Pons (tissue), 1 donor: ENCODE results near the gene LAS1L.
"Not testable (repeated sequence)": the region's sequence is repeated elsewhere in the genome, so short reads cannot be mapped to it uniquely, and the experiment has no call there.

ENCODE experiments used
- DNase-seq: peaks from one replicate; pipeline ENCODE4 v3.0.0-alpha.2; 2016; ENCODE audit warnings: low spot score

Gene LAS1L

GRCh38 chrX:65534450-65535292 is at the start of gene LAS1L:
LAS1L (minus strand) TSS chrX:65534787; CDS start chrX:65534715, 72 bp downstream.
- peak; percentile 92 for DNase-seq

- DNase-seq, result no peak
Observed at GRCh38 chrX:65582450-65583082, 48.0 kb upstream of the LAS1L start.

DNA sequence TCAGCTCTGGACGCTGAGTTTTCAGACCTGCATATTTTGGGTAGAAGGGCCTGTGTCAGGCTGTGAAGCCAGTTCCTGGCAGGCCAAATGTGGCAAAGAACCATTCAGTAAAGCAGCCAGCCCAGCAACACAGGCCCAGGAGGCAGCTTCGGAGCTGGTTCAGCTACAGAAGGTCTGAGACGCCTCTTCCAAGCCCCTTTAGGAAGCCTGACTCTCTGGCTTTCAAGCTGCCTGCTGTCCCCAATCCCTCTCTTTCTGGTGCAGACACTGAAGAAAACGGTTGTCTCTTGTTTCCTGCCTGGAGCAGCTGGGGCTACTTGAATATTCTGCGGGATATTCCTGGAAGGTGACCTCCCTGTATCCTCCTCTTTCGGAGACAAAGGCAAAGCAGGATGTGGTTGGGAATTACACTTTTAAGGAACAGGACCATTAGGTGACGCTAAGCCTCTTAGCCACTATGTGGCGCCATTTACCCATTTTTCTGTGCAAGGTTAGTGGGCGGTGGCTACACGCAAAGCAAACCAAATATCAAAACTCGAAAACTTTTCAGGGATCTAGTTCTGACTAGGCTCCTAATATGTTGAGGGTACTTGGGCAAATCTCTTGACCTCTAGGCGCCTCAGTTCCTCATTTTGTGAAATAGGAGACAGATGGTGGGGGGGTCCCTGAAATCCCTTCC is 47.2 kb upstream of the LAS1L start:
- DNase-seq, result peak; percentile 74

- no peak for DNase-seq
Observed at GRCh38 chrX:65578346-65578745, 43.8 kb upstream of the LAS1L start.

DNA sequence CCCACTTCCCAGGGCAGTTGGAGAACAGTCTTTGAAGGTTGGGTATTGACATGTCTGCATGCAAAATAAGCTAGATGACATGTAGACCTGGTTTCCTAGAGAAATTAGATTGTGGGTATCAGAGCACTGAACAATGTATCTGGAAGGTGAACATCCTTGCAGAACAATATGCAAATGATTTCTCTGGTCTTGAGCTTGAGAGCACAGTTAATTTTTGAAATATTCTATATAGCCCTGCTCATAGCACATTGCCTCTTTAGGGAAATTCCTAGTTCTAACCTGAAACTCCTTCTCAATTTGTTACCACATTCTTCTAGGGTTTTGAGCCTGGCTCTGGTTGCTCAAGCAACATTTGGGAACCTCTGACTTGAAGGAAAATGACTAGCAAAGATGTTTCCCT is 41.6 kb upstream of the LAS1L start:
- no peak for DNase-seq

- DNase-seq, result no peak
Observed at GRCh38 chrX:65575022-65575421, 40.4 kb upstream of the LAS1L start.

GRCh38 chrX:65574356-65574755 is 39.8 kb upstream of the LAS1L start:
- no peak for DNase-seq

DNA sequence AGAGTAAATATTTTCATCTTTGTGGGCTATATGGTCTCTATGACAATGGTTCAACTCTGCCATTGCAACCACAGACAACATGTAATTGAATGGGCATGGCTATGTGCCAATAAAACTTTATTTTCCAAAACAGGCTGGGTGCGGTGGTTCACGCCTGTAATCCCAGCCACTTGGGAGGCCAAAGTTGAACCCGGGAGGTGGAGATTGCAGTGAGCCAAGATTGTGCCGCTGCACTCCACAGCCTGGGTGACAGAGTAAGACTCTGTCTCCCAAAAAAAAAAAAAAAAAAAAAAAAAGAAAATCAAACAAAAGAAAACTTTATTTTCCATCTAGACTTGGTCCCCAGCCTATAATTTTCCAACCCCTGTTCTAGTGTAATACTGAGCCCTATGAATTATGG is 38.4 kb upstream of the LAS1L start:
- DNase-seq, result no peak

GRCh38 chrX:65562850-65563249 is 28.3 kb upstream of the LAS1L start:
- not testable (repeated sequence) for DNase-seq

- DNase-seq, result no peak
Observed at GRCh38 chrX:65551489-65552339, 17.1 kb upstream of the LAS1L start.

DNA sequence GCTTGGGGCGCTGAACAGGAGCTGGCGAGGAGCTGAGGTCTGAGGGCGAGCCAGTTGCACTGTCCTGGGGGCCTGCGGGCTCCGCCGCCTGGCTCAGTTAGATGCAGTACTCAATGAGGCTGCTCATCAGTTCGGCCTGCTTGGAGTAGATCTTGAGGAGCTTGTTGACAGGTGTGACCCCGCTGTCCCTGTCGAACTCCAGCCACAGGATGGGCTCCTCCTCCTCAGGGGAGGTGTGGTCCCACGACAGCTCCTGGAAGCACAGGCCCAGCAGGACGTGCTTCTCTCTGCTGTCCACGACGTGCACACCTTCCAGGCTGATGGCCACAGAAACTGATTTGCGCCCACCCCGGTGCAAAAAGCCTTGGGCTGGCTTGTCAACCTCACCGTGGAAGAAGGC is 16.5 kb upstream of the LAS1L start:
- DNase-seq, result no peak

DNA sequence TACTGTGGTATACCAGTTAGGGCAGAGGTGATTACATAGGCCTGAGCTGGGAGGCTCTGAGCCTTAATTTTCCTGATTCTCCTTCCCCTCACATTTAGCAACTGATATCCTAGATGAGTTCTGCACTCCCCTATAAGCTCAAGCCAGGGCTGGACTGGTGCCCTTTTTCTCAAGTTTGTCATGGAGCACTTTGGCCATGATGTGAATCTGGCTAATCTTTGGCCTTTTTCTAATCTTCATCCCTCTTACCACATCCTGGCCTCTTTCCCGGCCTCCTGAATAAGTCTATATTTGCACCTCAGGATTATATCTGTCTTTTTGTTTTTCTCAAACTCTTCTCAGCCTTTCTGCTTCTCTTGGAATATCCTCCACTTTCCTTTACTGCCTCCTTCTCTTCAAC is 10.9 kb upstream of the LAS1L start:
- no peak for DNase-seq

GRCh38 chrX:65537229-65537628 is 2.6 kb upstream of the LAS1L start:
- no peak for DNase-seq

GRCh38 chrX:65536291-65536690 is 1.7 kb upstream of the LAS1L start:
- no peak for DNase-seq

GRCh38 chrX:65532016-65532415 is 2.6 kb downstream of the LAS1L start:
- DNase-seq, result no peak

GRCh38 chrX:65528705-65529340 is 5.8 kb downstream of the LAS1L start:
- no peak for DNase-seq

DNA sequence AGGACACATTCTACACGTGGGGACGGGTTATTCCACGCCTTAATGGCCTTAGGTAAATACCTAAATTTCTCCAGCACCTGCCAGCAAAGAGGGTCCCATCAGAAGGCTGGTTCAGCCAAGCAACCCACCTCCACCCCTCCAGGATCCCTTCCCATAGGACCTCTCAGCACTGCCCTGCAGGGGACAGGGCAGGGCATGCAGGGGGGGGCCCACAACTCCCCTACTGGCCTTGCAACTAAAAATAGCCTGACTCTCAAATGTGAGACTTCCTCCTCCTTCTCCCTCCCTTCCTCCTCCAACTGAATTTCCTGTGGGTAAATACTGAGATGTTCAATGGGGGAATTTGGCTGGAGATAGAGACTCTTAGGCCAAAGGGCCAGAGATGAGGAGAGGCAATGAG is 6.3 kb downstream of the LAS1L start:
- no peak for DNase-seq

DNA sequence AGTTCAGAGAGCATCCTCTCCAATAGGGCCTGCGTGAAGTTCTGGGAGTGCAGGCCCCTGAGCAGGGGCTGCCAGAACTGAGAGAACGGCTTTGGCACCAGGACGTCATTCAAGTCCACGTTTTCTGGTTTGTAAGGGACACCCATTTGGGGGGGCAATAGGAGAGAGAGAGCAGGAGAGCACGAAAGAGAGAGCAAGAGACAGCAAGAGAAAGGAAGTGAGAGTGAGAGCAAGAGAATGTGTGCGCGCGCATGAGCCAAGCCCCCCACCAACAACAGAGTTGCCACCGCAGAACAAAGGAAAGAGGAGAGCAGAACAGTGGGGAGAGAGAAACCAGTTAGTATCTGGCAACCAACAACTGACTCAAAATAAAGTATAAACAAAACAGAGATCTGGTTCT is 10.4 kb downstream of the LAS1L start:
- DNase-seq, result no peak

DNA sequence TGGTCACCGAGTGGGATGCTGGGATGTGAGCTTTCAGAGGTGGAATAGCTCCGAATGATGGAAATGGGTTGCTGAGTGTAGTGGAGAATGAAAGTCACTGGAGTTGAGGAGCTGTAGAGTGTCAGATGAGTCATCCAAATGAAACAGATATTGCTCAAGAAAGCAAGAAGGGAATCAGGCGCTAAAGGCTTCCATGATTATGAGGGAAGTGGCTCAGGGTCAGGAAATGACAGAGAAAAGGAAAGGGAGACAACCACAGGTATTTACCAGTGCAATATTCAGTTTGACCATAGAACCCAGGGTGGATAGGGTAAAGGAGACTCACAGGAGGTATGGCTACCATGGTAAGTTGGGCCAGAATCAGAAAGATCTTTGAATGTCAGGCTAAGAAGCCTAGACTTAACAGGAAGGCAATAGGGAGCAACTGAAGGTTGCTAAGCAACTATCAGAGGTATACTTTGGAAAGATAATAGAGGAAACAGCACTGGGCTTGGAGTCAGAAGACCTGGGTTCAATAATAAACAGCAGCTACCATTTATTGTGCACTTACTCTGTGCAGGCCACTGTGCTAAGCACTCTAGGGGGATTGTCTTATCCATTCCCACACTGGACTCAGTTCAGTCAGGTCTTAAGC is 11.7 kb downstream of the LAS1L start:
- no peak for DNase-seq

DNA sequence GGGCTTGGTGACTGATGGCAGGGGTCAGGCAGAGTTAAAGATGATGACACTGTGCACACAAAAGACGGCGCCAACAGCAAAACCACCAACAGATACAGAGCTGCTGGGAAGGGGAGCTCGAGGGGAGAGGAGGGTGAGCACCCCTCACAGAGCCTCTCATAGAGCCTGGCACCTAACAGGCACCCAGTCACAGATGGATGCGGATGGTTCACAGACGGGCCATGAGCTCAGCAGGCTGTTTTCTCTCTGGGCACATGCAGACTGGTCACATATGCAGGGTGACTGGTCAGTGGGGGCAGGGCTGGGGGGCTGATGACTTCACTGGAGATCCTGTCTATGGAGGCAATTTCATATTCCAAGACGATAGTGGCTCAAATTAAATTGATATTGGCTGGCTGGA is 15.1 kb downstream of the LAS1L start:
- DNase-seq, result not testable (repeated sequence)

DNA sequence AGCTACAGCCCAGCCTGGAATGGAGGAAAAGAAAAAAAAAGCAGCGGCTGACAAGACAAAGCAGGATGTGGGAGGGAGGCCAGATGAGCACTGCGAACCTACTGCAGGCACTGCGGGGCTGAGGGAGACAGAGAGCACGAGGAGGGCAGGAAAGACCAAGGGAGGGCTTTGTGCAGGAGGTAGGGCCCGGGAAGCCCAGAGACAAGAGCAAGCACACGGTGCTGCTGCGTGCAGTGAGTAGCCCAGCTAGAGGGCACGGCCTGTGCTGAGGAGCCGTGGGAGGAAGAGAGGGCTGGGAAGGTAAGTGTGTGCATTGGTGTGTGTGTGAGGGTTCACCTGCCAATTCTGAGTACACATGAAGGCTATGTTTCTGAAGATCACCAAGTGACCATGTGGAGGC is 15.6 kb downstream of the LAS1L start:
- DNase-seq, result not testable (repeated sequence)
